CD4-positive, alpha-beta T cell treated with Interleukin-21 for 1 hour (primary cell): Measurements from ENCODE around the gene CDC42EP3.

ENCODE experiments used
- DNase-seq: peaks from one replicate; pipeline ENCODE4 v3.0.0-alpha.2; 2020

Gene CDC42EP3

DNA sequence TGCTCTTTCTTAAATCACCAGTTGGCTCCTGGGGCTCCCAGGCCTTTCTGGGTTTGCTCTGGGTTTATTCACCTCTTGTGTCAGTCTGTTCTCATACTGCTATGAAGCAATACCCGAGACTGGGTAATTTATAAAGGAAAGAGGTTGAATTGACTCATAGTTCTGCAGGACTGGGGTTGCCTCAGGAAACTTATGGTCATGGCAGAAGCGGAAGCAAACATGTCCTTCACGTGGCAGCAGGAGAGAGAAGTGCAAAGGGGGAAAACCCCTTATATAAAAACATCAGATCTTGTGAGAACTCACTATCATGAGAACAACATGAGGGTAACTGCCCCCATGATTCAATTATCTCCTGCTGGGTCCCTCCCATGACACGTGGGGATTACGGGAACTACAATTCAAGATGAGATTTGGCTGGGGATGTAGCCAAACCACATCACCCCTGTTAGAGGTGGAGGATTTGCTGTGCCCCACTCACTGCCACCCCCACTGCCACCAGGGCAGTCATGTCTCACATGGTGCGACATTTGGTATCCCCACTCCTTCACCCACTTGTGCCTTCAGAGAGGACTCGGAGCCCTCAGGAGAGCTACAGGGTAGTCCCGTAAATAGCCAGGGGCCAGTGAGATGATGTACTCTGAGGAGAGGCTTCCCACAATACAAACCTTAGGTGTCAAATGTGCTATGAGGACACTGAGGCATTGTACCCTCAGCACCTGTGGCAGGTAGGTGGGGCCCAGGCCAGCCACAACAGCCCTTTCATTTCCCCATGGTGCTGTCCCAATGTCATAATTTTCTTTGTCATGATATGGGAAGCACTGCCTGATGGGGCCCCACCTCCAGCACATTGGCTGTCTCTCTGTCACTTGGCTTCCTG is 35.7 kb downstream of the CDC42EP3 start:
- peak; percentile 88 for DNase-seq

DNA sequence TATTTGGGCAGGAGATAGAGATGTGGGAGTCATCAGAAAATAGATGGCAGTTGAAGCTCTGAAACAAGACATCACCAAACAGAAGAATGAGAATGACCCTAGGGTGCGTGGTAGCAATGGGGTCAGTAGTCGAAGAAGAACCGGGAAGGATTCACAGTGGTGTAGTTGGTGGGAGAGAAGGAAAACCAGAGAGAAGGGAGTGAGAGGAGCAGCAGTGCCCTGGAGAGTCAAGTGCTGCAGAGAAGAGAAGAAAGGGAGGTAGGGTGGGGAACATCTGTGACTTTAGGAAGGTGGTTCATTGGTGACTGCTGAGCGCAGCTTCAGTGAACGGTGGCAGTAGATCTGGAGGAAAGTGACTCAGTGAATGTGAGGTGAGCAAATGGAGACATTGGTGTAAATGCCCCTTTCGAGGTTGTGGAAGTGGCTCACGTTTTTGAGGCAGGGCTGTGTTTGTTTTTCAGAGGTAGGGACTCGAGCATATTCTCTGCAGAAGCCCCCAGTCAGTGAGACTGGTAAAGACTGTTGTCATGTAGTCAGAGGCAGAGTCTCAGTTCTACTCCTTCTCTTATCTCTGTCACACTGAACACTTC is 36.4 kb downstream of the CDC42EP3 start:
- DNase-seq, result no peak

DNA sequence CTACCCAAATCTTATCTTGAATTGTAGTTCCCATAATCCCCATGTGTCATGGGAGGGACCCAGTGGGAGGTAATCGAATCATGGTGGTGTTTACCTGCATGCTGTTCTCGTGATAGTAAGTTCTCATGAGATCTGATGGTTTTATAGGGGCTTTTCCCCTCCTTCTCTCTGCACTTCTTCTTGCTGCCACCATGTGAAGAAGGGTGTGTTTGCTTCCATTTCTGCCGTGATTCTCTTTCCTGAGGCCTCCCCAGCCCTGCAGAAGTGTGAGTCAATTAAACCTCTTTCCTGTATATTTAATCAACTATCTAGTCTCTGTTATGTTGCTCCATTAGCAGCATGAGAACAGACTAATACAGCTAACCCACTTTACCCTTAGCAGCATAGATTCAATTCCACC is 37.6 kb downstream of the CDC42EP3 start:
- no peak for DNase-seq

DNA sequence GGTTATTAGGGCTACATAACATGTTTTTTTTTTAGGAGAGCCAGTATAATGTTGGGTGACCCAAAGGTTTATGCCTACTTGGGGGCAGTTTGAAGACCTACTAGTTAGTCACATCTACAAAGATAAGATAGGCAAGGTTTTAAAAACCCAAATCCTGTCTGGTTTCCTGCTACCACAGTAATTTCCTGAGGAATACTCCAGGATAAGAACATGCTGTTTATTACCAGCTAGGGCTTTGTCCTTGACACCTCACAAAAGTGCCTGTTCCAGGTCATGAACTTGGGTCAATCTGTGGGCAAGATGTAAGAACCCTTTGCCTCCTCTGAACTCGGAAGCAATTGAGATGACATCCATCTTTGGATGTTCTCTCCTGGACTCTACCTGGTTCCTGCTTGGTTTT is 38.2 kb downstream of the CDC42EP3 start:
- no peak for DNase-seq

DNA sequence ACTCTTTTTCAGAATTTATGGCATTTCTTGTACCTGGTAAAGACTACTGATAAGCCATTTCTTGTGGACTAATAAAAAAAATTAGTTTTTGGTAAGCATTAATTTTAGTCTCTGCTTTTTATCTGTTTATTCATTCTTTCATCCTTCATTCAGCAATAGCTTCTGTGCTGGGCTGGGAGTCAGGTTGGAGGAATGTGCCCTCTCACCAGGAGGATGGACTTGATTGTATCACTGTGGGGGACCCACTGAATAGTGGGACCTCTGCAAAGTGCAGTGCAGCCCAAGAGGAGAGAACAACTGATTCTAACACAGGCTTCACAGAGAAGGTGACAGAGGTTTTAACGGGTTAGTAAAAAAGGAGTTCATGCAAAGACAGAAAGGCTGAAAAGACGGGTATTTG is 39.1 kb downstream of the CDC42EP3 start:
- no peak for DNase-seq

DNA sequence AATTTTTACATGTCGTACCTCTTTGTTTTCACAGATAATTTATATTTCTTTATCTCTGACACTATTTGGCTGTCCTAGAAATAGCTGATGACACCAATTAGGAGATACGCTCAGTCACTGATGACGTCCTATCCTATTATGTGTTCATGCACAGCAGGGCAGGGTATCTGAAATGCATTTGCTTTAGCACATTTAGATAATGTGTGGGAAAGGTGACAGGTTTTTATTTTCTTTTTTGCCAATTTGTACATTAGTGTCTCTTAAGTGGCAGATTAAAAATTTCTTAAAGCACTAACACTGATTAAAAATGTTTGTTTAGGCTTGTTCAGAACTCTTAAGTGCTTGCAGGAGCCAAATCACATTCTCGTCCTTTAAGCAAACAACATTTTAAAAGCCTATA is 39.7 kb downstream of the CDC42EP3 start:
- no peak for DNase-seq

DNA sequence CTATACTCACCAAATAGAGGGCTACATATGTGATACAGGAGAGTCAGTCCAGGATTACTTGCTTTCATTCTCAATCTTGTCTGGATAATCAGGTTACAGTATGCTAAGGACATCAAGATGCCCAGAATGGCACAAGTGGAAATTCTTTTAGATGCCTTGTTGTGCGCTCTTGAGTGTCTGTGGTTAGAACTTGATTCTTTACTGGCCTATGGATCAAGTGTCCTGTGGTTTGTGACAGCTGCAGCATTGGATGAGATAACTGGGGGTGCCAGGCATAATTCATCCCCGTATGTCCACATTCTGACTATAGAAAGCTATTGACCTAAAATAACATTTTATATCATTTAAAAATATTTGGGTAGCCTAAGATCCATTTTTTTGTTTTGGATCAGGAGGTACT is 40.1 kb downstream of the CDC42EP3 start:
- no peak for DNase-seq

DNA sequence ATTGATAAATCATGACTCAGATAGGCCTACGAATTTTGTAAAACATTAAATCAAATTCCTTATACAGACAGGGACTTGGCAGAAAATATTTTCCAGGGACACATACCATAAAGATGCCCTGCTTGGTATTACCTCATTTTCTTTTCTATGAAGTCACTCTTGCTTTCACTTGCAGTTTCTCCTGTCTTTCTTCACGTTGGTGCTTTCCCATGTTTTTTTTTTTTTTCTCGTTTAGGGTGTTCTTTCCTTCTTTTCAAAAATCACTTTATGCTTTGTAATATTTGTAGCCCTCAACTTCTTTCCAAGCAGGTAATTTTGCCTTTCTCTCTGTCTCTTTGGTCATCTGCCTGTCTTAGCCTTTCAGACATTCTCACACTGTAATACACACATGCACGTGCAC is 40.7 kb downstream of the CDC42EP3 start:
- DNase-seq, result no peak

DNA sequence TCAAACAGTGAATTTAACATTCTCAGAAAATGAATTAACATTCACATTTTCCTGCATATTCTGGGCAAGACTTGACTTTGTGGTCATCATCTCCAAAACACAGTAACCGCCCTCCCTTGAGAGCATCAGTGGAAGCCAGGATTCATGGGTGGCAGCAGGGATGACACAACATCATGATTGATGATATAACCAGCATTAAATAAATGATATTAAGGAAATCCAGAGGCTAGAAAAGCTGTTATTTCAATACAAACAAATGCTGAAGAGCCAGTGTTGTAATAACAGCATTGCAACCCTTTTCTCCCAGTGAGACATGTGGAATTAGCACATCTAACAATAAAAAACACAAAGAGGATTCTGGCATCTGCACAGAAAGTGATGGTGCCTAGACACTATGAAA is 41.1 kb downstream of the CDC42EP3 start:
- no peak for DNase-seq

DNA sequence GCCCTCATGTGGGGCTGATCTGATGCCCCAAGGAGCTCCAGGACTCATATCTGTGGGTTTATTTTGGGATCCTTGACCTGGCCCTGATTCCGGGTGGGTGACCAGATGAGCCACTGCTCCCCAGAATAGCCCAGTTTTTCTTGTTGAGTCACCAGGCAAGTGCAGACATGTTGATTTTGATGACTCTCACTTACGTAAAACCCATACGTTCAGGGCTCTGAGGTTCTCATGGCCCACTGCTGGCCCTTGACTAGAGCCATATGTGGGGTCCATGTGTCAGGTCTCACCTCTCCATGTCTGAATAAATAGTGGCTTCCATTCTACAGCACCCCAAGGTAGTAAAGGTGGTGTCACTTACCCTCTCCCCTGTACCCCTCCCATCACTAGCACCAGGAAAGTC is 41.9 kb downstream of the CDC42EP3 start:
- DNase-seq, result no peak

DNA sequence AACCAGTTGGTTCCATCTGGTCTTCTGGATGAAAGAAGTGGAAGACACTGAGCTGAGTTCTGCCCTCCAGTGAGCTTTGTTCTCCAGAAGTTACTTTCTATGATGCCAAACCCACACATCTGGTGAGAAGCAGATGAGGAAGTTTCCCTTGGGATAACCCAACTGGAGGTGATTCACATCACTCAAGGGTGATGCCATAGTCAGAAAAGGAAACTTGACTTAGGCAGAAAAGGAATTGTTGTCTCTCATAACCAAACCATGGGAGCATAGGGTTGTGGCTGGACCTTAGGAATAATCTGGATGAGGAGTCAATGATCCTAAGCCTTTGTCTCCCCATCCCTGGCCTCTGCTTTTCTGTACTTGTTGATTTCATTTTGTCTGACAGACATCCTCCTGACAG is 43.7 kb downstream of the CDC42EP3 start:
- no peak for DNase-seq

DNA sequence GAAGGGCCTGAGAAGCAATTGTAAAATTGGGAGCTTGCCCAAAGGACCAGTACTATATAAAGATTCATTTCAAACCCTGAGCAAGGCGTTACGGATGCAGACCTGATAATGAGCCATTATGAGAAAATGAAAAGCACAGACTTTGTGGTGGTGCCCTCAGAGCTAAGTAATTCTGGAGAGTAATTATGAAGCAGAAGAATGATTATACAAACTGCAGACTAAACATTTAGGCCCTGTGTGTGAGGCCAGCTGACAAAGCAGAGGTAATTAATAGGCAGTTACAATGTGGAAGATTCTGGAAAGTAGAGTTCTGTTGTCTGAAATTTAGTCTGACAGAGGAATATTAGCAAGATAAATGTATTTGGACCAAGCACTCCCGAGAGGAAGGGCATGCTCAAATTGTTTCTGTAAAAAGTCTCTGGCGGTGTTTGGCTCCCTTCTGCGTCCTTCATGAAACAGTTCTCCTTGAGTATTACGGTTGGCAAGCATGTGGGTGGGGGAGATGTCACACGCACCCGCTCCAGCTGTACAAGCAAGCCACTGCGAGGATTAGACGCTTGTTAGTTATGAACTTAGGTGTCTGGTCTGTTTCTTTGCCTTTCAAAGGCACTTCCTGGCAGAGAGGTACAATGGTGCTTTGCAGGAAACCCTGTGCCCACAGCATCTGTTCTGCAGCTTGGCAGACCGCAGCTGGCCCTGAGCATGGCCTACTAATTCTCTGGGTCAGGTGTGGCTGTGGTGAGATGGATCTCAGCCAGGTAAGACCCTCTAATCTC is 45.5 kb downstream of the CDC42EP3 start:
- DNase-seq, result peak; percentile 83

DNA sequence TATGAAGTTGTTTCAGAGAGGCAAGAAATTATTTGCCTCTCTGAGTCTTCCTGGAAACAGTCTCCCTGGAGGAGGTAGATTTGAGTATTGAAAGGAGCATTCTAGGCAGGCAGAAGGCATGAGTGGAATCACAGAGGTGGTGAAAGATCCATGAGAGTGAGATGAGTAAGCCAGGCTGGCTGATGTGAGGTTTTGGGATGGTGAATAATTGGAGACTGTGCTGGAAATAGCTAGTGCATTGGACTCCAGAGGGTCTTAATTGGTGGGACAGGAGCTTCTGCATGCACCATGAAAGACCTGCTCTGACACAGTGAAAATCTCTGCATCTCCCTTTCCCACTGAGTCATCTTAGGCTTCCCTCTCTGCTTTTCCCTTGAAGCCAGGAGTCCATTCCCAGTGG is 46.3 kb downstream of the CDC42EP3 start:
- DNase-seq, result no peak

DNA sequence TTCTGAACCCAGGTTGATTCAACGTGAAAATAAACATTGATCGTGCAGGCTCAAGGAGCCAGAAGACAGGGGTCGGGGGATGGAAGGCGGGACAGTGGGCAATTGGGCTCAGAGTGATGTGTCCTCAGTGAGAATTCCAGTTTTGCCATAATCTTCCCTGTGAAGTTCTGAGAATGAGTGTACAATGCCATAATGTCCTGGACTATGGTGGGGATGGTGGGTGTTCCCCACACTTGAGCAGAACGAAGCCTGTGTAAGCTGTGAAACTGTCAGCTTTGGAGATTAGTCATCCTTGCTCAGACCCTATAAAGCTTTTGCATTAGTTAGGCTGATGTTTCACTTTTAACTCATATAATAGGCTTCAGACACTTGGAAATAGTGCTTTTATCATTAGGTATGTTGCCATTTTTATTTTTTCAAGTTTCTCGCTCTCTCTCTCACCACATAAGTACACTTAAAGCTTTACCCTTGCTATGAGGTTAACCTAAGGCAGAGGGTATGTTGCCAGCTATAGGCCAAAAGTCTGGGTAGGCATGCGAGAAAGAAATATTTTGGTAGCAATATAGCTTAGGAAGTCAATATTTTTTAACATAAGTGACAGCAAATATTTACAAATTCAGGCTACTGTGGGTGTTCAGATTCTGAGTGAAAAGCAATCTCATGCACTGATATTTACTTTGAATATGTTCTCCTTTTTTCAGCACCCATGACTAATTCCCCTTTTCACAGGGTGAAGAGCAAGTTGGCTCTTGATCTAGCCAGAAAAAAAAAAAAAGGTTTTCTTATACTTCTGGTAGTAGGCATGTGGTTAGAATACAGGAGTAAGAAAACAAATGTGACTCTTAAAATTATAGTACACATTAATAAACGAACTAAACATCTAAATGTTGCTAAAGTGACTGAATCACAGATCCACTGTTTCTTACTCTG is 47.2 kb downstream of the CDC42EP3 start:
- peak; percentile 56 for DNase-seq

DNA sequence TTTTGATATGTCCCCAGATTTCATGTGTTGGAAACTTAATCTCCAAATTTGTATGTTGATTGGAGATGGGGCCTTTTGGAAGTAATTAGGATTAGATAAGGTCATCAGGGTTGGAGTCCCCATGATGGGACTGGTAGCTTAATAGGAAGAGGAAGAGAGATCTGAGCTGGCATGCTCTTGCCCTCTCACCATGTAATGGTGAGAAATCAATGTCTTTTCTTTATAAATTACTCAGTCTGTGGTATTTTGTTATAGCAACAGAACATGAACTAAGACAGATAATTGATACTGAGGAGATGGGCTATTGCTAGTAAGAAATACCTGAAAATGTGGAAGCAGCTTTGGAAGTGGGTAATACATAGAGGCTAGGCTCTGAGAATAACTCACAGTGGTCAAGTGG is 48.0 kb downstream of the CDC42EP3 start:
- DNase-seq, result no peak

DNA sequence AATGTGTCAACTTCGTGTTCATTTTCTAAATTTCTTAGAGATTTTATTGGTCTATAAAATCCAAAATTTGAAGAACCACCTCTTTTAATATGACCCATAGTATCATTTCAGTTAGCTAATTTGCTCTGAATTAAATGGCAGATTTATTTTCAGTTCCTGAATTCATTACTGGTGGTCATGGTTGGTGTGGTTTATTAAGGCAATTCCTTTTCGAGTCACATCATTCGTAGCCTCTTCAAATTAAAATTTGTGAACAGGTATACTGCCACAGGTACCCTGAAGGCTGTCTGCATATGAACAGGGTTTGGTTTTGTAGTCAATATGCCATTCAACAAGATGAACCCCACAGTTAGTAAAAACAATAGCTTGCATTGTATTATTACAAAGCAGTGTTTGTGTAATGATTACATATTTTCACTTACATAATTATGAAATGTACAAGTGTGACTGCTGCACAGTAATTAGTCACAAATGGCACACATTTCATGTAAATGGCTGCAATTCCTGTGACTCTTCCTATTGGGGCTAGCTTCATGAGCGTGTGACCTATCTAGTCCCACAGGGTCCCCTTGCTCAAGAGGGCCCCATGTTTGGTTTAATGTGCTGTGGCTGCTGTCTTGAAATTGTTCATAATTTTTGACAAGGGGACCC is 48.9 kb downstream of the CDC42EP3 start:
- DNase-seq, result no peak

DNA sequence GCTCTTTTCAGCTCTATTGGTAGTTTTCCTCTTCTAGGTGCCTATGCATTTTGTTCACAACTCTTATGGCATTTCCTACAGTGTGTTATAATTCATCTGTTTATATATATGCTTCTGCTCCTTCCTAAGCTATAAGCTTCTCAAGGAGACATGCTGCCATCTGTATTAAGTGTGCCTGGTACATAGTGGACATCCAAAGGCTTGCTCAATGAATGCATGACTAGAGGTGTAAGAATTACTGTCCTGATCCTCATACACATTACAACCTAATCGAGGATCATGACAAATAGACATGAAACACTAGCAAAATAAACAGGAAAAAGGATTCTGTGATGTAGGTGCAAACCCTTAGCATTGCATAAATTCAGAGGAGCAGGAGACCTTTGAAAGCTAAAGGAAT is 50.2 kb downstream of the CDC42EP3 start:
- DNase-seq, result no peak

DNA sequence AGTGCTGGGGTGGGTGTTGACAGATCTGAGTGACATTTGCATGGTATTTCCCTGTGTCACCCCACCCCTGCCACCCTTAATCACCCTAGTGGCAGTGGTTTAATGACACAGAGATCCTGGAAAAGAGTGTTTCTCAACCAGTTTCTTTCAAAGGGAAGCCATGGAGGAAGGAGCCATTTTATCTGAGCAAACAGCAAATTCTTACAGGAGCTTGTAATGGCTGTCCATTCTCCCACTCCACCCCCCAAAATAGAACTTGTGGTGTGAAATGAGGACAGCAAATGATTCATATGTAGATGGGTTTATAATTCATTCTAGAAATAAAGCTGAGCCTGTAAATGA is 51.5 kb downstream of the CDC42EP3 start:
- DNase-seq, result no peak

DNA sequence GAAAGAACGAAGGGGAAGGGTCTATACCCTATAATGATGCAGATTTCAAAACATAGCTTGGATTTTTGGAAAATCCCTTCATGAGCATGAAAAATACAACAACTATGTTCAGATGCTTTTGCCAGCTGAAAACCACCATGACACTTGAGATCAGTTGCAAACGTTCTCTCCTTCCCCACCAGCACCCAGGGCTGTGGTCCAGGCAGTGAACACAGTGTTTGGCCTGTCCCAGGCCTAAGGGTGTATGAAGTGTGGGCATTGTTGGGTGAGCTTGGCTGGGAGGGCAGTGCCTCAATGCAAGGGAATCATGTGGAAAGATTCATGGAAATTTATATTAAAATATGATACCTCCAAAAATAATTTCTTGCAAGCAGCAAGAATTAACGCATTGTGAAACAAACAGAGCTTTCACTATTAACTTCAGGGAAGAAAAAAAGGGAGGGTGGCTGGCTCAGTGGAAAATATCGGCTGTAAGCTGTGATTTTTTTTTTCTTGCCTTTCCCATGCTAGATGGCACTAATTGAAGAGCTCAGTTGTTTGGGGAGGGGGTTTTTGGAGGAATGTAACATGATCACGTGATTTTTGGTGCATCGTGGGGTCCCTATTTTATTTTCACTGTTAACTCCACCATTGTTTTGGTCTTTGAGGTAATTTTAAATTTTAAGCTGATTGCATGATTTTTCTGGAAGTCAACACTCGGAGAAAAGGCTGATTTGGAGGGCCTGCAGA is 52.0 kb downstream of the CDC42EP3 start:
- no peak for DNase-seq

DNA sequence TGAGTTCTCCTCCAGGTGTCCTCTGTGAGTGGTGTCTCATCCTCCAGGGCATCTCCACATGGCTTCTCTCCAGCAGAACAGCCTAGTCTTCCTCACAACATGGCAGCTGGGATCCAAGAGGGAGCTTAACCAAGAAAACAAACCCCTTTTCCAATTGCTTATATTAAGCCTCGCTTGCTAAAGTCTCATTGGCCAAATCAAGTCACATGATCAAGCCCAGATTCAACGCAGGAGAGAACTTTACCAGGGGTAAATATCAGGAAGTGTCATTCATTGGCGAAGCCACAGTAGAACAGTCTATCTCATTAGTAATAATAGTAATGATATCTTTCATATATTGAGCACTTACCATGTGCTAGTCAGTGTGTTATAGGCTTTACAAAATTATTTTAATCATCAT is 53.1 kb downstream of the CDC42EP3 start:
- no peak for DNase-seq

DNA sequence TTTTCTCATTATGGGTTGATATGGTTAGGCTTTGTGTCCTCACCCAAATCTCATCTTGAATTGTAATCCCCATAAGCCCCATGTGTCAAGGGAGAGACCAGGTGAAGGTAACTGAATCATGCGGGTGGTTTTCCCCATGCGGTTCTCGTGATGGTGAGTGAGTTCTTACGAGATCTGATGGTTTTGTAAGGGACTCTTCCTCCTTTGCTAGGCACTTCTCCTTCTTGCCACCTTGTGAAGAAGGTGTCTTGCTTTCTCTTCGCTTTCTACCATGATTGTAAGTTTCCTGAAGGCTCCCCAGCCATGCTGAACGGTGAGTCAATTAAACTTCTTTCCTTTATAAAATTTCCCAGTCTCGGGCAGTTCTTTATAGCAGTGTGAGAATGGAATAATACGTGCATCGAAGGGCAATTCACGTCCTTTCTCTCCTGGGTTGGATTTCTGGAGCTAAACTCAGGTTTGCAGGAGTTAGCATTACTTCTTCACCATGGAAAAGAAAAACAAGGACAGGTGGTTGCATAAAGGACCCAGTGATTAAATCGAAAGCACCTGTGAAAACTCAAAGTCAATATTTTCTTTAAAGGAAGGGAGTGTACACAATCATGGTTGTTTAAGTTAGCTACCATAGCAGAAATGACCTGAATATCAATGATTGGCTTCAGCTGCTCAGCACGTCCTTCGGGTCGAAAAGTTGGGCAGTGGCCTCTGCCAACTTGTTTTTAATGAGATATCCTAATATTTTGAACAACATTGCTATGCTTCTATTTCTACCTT is 54.1 kb downstream of the CDC42EP3 start:
- no peak for DNase-seq
